T-cell (primary cell): ENCODE results near the gene CYFIP2. TPM values are rescaled to one million over a fixed set of nuclear protein-coding genes. Genes with fewer than 3 reads are reported as not detected.

Source experiments
- ATAC-seq, 4 experiments: fragments of 200-7000 bp in 3 of 4; fragments of 150-1000 bp in 1 of 4; cut with Tn5 transposase; replicated peaks in 1 of 4; 1 replicate in 3 of 4; 2 replicates in 1 of 4; pipeline ENCODE4 v1.10.0; 2021; ENCODE audit warnings: moderate library complexity in 3 of 4, mild to moderate bottlenecking in 2 of 4, moderate number of reproducible peaks in 1 of 4
- CTCF ChIA-PET, 2 donors: fragments of 300-600 bp; sonication (Branson Sonifier 250); formaldehyde crosslinking; loops; one replicate each; lab custom pipeline; 2022; ENCODE audit warnings: antibody characterized with exemption in 2 of 2; lab: Charles Lee
- POLR2A ChIA-PET, 2 donors: fragments of 300-600 bp; sonication (Branson Sonifier 250); formaldehyde crosslinking; loops; one replicate each; lab custom pipeline; 2022; ENCODE audit warnings: antibody characterized with exemption in 2 of 2; lab: Charles Lee
- DNase-seq, 35 experiments: peaks; one replicate each; pipeline versions ENCODE4 v3.0.0 to v3.0.0-alpha.2; 2013 to 2023
- H3K27ac ChIP-seq: one replicate; pipeline ENCODE4 v1.5.1; 2013; ENCODE audit warnings: low read length
- H3K27me3 ChIP-seq, 2 experiments: replicated peaks in 1 of 2; 1 replicate in 1 of 2; 2 replicates in 1 of 2; pipeline versions ENCODE4 v1.6.1 to v1.7.0; 2013; ENCODE audit warnings: low read length in 1 of 2, mixed read lengths in 1 of 2; ENCODE audit not compliant: control insufficient read depth in 2 of 2, insufficient read depth in 2 of 2; ENCODE audit errors: extremely low read depth in 1 of 2
- H3K36me3 ChIP-seq, 2 donors: 1 replicate in 1 of 2; 2 replicates in 1 of 2; pipeline versions ENCODE4 v1.6.1 to v1.7.0; 2013; ENCODE audit warnings: low read length in 1 of 2; ENCODE audit not compliant: control insufficient read depth in 2 of 2, insufficient read depth in 1 of 2; ENCODE audit errors: extremely low read depth in 1 of 2
- H3K4me1 ChIP-seq, 2 experiments: 1 replicate in 1 of 2; 2 replicates in 1 of 2; pipeline versions ENCODE4 v1.6.1 to v1.7.0; 2013; ENCODE audit warnings: low read length in 2 of 2, mixed read lengths in 1 of 2; ENCODE audit not compliant: insufficient read depth in 2 of 2, control insufficient read depth in 1 of 2; ENCODE audit errors: extremely low read depth in 1 of 2
- H3K4me3 ChIP-seq, 2 donors: 1 replicate in 1 of 2; 2 replicates in 1 of 2; pipeline versions ENCODE4 v1.5.1 to v1.7.0; 2013; ENCODE audit warnings: mild to moderate bottlenecking in 2 of 2, low read length in 1 of 2, moderate library complexity in 1 of 2; ENCODE audit not compliant: control insufficient read depth in 1 of 2; ENCODE audit errors: extremely low read depth in 1 of 2
- H3K9me3 ChIP-seq: 2 replicates; pipeline ENCODE4 v1.7.0; 2013
- H3K27ac Mint-ChIP-seq, 2 donors: one replicate each; pipeline ENCODE4 v1.8.0; 2020 to 2021; ENCODE audit warnings: mild to moderate bottlenecking in 2 of 2, mixed read lengths in 2 of 2
- H3K27me3 Mint-ChIP-seq, 2 donors: one replicate each; pipeline ENCODE4 v1.8.0; 2021 to 2022; ENCODE audit warnings: mixed read lengths in 2 of 2
- H3K36me3 Mint-ChIP-seq: one replicate; pipeline ENCODE4 v1.8.0; 2021; ENCODE audit warnings: mixed read lengths
- H3K4me1 Mint-ChIP-seq, 3 donors: one replicate each; pipeline ENCODE4 v1.8.0; 2020 to 2022; ENCODE audit warnings: mixed read lengths in 3 of 3, mild to moderate bottlenecking in 1 of 3
- H3K4me3 Mint-ChIP-seq, 3 donors: one replicate each; pipeline ENCODE4 v1.8.0; 2020 to 2022; ENCODE audit warnings: mild to moderate bottlenecking in 3 of 3, mixed read lengths in 3 of 3, moderate library complexity in 3 of 3
- H3K9me3 Mint-ChIP-seq, 3 donors: one replicate each; pipeline ENCODE4 v1.8.0; 2020 to 2022; ENCODE audit warnings: mixed read lengths in 3 of 3
- WGBS: methylation state at CpG from one replicate; pipeline ENCODE4 v1.1.5; 2013; ENCODE audit warnings: missing lambda C conversion rate; ENCODE audit not compliant: insufficient coverage; 5-methylcytosine and 5-hydroxymethylcytosine counted together
- total RNA-seq, 35 experiments: library from RNA in 6 of 35; stranded (reverse) in 6 of 35; fragments of 120-200 nt in 1 of 35; gene quantifications; one replicate each; pipeline versions ENCODE4 v1.2.1 to v1.2.4 and lab custom pipeline; 2013 to 2026

Gene CYFIP2
- total RNA-seq, 5 donors from 2014 or later (not counting 1 experiment from before 2014, with no cell fraction given), result 362 to 497 (median 398) TPM

DNA sequence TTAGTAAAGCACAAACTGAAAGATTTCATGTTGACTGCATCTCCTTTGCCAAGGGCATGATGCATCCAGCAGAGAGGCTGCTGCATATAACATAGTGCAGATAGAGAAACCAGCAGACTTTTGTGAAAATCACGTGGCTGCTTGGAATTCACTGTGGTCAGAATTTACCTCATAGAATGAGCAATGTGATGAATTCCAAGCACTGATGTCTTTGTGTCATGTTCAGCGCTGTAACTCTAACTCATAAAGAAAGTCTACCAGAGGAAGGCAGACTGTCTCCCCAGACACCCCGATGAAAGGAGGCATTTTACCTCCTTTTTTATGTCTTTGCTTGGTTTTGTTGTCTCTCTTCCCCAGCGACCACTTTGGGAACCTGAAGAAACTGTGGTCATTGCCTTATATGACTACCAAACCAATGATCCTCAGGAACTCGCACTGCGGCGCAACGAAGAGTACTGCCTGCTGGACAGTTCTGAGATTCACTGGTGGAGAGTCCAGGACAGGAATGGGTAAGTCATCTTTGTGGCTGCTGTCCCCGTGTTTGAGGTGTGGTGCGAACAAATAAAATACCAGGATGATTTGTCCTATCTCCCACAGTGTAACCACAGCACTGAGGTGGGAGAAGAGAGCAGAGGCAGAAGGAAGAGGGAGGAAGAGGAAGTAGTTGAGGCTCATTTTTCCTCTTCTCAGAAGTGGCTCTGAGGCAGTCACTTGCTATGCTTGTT, 43.3 kb upstream of the CYFIP2 start:
- Mint-ChIP-seq H3K27ac (peak overlapping the region; percentile 98), H3K27me3 (no peaks in the 10 kb centered on the region), H3K4me1 (peaks cover 74 to 92% (median 89%) of the 10 kb centered on the region in 3 donors), H3K36me3 (peaks cover 74% of the 10 kb centered on the region), H3K4me3 (peak overlapping the region; percentile 64 to 82 (median 68)), H3K9me3 (no peaks in the 10 kb centered on the region)
- ATAC-seq, result peak; percentile 65 to 81 (median 68)
- ChIA-PET POLR2A (interaction anchor here in 1 of 2 donors (1.6 kb wide), 1 partner anchor 33 kb away, joined by 10 read pairs; no protein-coding TSS in a partner anchor), CTCF (interaction anchor here in 1 of 2 donors (1.6 kb wide), 1 partner anchor 74 kb away, joined by 9 read pairs; no protein-coding TSS in a partner anchor)
- no peaks in the 10 kb centered on the region for H3K27me3 ChIP-seq
- no peak overlapping the region for H3K4me3 ChIP-seq
- peak overlapping the region; percentile 71 for H3K27ac ChIP-seq
- peak in 30 of 35 experiments; percentile 24 to 79 (median 54) for DNase-seq
- H3K36me3 ChIP-seq, result peaks cover 14 to 91% of the 10 kb centered on the region in 2 donors
- H3K9me3 ChIP-seq, result no peaks in the 10 kb centered on the region
- WGBS, result 0% methylated on average over 2 of the region's 10 CpGs
- H3K4me1 ChIP-seq, result peaks cover 69 to 81% of the 10 kb centered on the region in 2 experiments

DNA sequence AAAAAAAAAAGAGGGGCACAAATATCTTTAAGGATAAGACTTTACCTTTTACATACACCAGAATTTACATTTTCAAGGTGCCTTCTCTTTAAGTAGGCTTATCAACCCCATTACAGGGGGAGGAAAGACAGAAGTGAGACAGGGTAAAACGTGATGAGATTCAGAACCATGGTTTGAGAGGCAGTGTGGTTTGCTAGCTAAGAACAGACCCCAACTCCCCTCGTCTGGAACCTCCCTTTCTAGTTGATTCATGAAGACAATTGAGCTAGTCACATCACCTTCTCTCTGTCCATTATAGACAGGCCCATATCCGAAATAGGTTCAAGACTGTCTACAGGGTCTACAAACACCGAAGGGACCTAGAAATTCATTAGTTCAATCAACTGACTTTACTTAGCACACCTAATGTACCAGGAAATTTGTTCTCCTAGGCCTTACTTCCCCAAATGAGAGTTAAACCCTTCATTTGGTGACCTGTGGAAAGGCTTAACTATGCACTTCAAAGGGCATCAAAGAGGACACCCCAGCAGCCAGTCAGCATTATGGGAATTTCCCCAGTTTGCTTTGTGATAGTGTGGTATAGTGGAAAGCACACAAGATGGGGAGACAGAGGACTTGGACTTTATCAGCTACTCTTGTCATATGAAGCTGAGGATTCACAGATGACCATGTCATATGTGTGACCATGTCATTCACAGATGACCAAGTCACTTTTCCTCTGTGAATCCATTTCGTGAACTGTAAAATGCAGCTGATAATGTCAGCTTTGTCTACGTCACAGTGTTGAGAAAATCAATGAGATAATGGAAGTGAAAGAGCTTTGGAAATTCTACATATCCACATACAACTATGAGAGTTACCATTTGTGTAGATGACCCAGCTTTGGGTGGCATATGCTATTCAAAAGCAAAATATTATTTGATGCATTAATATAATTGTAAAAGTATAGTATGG, 40.2 kb upstream of the CYFIP2 start:
- peak in 1 of 35 experiments; percentile 66 for DNase-seq
- Mint-ChIP-seq H3K4me3 (peak overlapping the region; percentile 22 to 45 (median 43)), H3K4me1 (peaks cover 54 to 75% (median 69%) of the 10 kb centered on the region in 3 donors), H3K9me3 (no peaks in the 10 kb centered on the region), H3K27me3 (no peaks in the 10 kb centered on the region), H3K27ac (peak overlapping the region; percentile 88 to 89), H3K36me3 (peaks cover 56% of the 10 kb centered on the region)
- CTCF ChIA-PET, result interaction anchor here in 1 of 2 donors (0.7 to 0.9 kb wide), 2 partner anchors 69 kb away, joined by 3 read pairs; no protein-coding TSS in a partner anchor
- Histone ChIP-seq H3K9me3 (no peaks in the 10 kb centered on the region), H3K36me3 (peaks cover 12 to 89% of the 10 kb centered on the region in 2 donors), H3K27ac (peak overlapping the region; percentile 48), H3K4me3 (no peak overlapping the region), H3K4me1 (peaks cover 42 to 51% of the 10 kb centered on the region in 2 experiments), H3K27me3 (no peaks in the 10 kb centered on the region)
- POLR2A ChIA-PET, result interaction anchor here in 1 of 2 donors (0.6 to 1.1 kb wide), 4 partner anchors 19 to 47 kb away, joined by 3 to 15 read pairs (median 5); no protein-coding TSS in a partner anchor
- 51% methylated on average over 2 of the region's 6 CpGs for WGBS
- ATAC-seq, result no peak

DNA sequence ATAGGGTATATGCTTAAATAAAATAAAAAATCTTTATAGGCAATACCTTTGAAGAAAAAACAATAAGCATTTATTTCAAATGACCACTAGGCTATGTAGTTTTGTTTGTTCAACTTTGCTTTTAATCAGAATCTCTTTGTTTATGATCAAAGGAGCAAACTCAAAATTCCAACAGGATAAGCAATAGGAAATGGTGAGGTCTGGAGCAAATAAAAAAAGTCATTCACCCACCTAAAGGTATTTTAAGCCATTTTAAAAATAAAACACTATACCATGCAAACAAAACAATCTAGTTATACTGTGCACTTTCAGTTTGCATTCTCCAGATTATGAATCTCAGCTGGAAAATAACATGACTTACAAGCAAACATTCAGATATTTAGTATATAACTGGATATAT, 35.3 kb upstream of the CYFIP2 start:
- ChIA-PET CTCF (interaction anchor here (0.9 to 1.4 kb wide), 3 partner anchors 20 to 81 kb away, joined by 3 to 4 read pairs (median 3); no protein-coding TSS in a partner anchor), POLR2A (interaction anchor here in 1 of 2 donors (0.6 to 0.8 kb wide), 3 partner anchors 9 to 40 kb away, joined by 3 to 5 read pairs (median 4); no protein-coding TSS in a partner anchor)
- no peaks in the 10 kb centered on the region for H3K9me3 Mint-ChIP-seq
- peaks cover 16 to 28% of the 10 kb centered on the region in 2 experiments for H3K4me1 ChIP-seq
- peaks cover 59% of the 10 kb centered on the region for H3K36me3 Mint-ChIP-seq
- no peaks in the 10 kb centered on the region for H3K27me3 Mint-ChIP-seq
- peaks cover 7 to 91% of the 10 kb centered on the region in 2 donors for H3K36me3 ChIP-seq
- DNase-seq, result no peak
- peak overlapping the region; percentile 81 for H3K27ac Mint-ChIP-seq
- peaks cover 63 to 73% (median 69%) of the 10 kb centered on the region in 3 donors for H3K4me1 Mint-ChIP-seq
- no peaks in the 10 kb centered on the region for H3K27me3 ChIP-seq
- H3K9me3 ChIP-seq, result no peaks in the 10 kb centered on the region
- H3K27ac ChIP-seq, result peak overlapping the region; percentile 42
- ATAC-seq, result no peak
- H3K4me3 Mint-ChIP-seq, result no peak overlapping the region
- no peak overlapping the region for H3K4me3 ChIP-seq

DNA sequence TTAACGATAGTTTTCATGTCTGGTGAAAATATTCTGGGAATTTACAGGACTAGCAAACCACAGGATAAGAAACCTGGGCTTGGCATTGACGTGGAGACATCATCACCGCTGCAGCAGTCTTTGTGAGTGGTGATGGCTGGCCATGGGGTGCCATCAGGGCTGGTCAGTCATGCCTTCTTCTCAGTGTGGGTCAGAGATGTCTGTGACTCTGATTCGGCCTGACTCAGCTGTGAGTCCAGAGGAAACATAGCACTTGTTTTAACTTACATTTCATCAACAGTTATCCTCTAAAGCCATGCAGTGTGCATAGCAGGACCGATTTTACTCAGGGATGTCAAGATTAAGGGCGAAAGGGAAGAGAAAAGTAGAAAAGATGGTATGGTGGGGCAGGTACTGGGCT, 33.2 kb upstream of the CYFIP2 start:
- ChIA-PET POLR2A (interaction anchor here in 1 of 2 donors (0.6 kb wide), 1 partner anchor 11 kb away, joined by 4 read pairs; no protein-coding TSS in a partner anchor), CTCF (interaction anchor here in 1 of 2 donors (0.8 kb wide), 1 partner anchor 83 kb away, joined by 3 read pairs; no protein-coding TSS in a partner anchor)
- H3K27me3 Mint-ChIP-seq, result no peaks in the 10 kb centered on the region
- Histone ChIP-seq H3K4me1 (peaks cover 11 to 17% of the 10 kb centered on the region in 2 experiments), H3K9me3 (no peaks in the 10 kb centered on the region), H3K27ac (peak overlapping the region; percentile 70), H3K36me3 (peaks cover 6 to 95% of the 10 kb centered on the region in 2 donors), H3K4me3 (no peak overlapping the region), H3K27me3 (no peaks in the 10 kb centered on the region)
- H3K9me3 Mint-ChIP-seq, result no peaks in the 10 kb centered on the region
- H3K36me3 Mint-ChIP-seq, result peaks cover 58% of the 10 kb centered on the region
- WGBS, result 78% methylated on average over 5 of the region's 6 CpGs
- DNase-seq, result no peak
- peak overlapping the region in 1 of 3 donors; percentile 57 for H3K4me3 Mint-ChIP-seq
- H3K27ac Mint-ChIP-seq, result peak overlapping the region; percentile 83 to 85
- peaks cover 63 to 66% (median 65%) of the 10 kb centered on the region in 3 donors for H3K4me1 Mint-ChIP-seq
- no peak for ATAC-seq

DNA sequence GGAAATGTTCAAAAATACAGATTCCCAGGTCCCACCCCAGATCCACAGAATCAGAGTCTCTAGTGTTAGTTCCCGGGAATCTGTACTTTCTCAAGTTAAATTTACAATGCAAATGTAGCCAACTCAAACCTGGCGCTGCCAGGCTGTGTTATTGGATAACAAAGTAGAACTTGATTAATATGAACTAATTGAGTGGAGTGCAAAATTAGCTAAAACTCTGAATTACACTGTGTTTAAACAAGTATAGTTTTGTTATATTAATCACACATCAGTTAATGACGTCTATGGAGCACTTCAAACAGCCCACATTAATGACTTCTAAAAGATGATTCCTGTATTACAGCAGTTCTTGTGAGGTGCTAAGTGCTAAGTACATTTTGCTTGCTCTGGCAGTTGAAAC, 32.4 kb upstream of the CYFIP2 start:
- ChIA-PET POLR2A (interaction anchor here in 1 of 2 donors (0.6 kb wide), 1 partner anchor 28 kb away, joined by 5 read pairs; no protein-coding TSS in a partner anchor), CTCF (interaction anchor here in 1 of 2 donors (0.8 kb wide), 1 partner anchor 83 kb away, joined by 3 read pairs; no protein-coding TSS in a partner anchor)
- H3K27ac ChIP-seq, result peak overlapping the region; percentile 70
- H3K4me1 Mint-ChIP-seq, result peaks cover 67 to 71% (median 67%) of the 10 kb centered on the region in 3 donors
- H3K9me3 ChIP-seq, result no peaks in the 10 kb centered on the region
- H3K9me3 Mint-ChIP-seq, result no peaks in the 10 kb centered on the region
- H3K4me1 ChIP-seq, result peaks cover 11 to 17% of the 10 kb centered on the region in 2 experiments
- peak overlapping the region; percentile 83 to 85 for H3K27ac Mint-ChIP-seq
- WGBS, result no CpG with 5 or more reads among the region's 3 CpGs
- peaks cover 64% of the 10 kb centered on the region for H3K36me3 Mint-ChIP-seq
- peak in 10 of 35 experiments; percentile 16 to 79 (median 29) for DNase-seq
- no peaks in the 10 kb centered on the region for H3K27me3 Mint-ChIP-seq
- ATAC-seq, result peak; percentile 77 to 97 (median 82)
- H3K27me3 ChIP-seq, result no peaks in the 10 kb centered on the region
- peaks cover 8 to 96% of the 10 kb centered on the region in 2 donors for H3K36me3 ChIP-seq
- peak overlapping the region in 1 of 3 donors; percentile 57 for H3K4me3 Mint-ChIP-seq
- no peak overlapping the region for H3K4me3 ChIP-seq
